CD4-positive, alpha-beta T cell (primary cell): ENCODE measurements around the gene HDAC3. TPM values are rescaled to one million over a fixed set of nuclear protein-coding genes. Genes with fewer than 3 reads are reported as not detected.

Experiments
- ATAC-seq: fragments of 200-7000 bp; cut with Tn5 transposase; one replicate; pipeline ENCODE4 v1.10.0; 2022; ENCODE audit warnings: mild to moderate bottlenecking; ENCODE audit not compliant: poor library complexity
- CTCF ChIA-PET: fragments of 350-600 bp; sonication (Branson Sonifier 250); formaldehyde crosslinking; loops from one replicate; lab custom pipeline; 2021; ENCODE audit warnings: antibody characterized with exemption, inconsistent platforms; lab: Charles Lee
- POLR2A ChIA-PET: fragments of 350-600 bp; sonication (Branson Sonifier 250); formaldehyde crosslinking; loops from one replicate; lab custom pipeline; 2021; ENCODE audit warnings: antibody characterized with exemption, inconsistent platforms; lab: Charles Lee
- DNase-seq, 14 experiments: peaks; one replicate each; pipeline ENCODE4 v3.0.0-alpha.2; 2013 to 2020; ENCODE audit warnings: mixed read lengths in 2 of 14
- H3K27ac ChIP-seq, 2 donors: one replicate each; pipeline versions ENCODE4 v1.5.1 to v1.7.0; 2013; ENCODE audit warnings: low read length in 2 of 2, low read depth in 1 of 2, mild to moderate bottlenecking in 1 of 2
- H3K27me3 ChIP-seq, 2 experiments: 1 replicate in 1 of 2; 2 replicates in 1 of 2; pipeline versions ENCODE4 v1.6.1 to v1.7.0; 2013; ENCODE audit warnings: low read length in 2 of 2, control low read depth in 1 of 2, mild to moderate bottlenecking in 1 of 2, moderate library complexity in 1 of 2; ENCODE audit not compliant: insufficient read depth in 2 of 2, control insufficient read depth in 1 of 2
- H3K36me3 ChIP-seq: one replicate; pipeline ENCODE4 v1.6.1; 2013; ENCODE audit warnings: low read length, control low read depth; ENCODE audit not compliant: insufficient read depth
- H3K4me1 ChIP-seq: one replicate; pipeline ENCODE4 v1.6.1; 2013; ENCODE audit warnings: low read length, control low read depth; ENCODE audit not compliant: insufficient read depth
- H3K4me3 ChIP-seq: one replicate; pipeline ENCODE4 v1.5.1; 2013; ENCODE audit warnings: mild to moderate bottlenecking, low read length, moderate library complexity
- H3K9me3 ChIP-seq, 2 experiments: 1 replicate in 1 of 2; 2 replicates in 1 of 2; pipeline versions ENCODE4 v1.6.1 to v1.7.0; 2013; ENCODE audit warnings: low read length in 2 of 2, mild to moderate bottlenecking in 2 of 2, control low read depth in 1 of 2, moderate library complexity in 1 of 2; ENCODE audit not compliant: control insufficient read depth in 1 of 2, insufficient read depth in 1 of 2
- H3K27ac Mint-ChIP-seq: one replicate; pipeline ENCODE4 v1.8.0; 2020; ENCODE audit warnings: mixed read lengths
- H3K27me3 Mint-ChIP-seq: one replicate; pipeline ENCODE4 v1.8.0; 2021; ENCODE audit warnings: mixed read lengths
- H3K36me3 Mint-ChIP-seq: one replicate; pipeline ENCODE4 v1.8.0; 2021; ENCODE audit warnings: low read depth, mixed read lengths
- H3K4me1 Mint-ChIP-seq: one replicate; pipeline ENCODE4 v1.8.0; 2021; ENCODE audit warnings: low read depth, mixed read lengths
- H3K4me3 Mint-ChIP-seq: one replicate; pipeline ENCODE4 v1.8.0; 2020; ENCODE audit warnings: mild to moderate bottlenecking, mixed read lengths
- H3K9me3 Mint-ChIP-seq: one replicate; pipeline ENCODE4 v1.8.0; 2020; ENCODE audit warnings: mixed read lengths
- intact Hi-C, 2 experiments: fragments of 100-400 bp; cut with DNase I in 1 of 2; cut with micrococcal nuclease in 1 of 2; formaldehyde crosslinking; loops; one replicate each; pipeline versions ENCODE4 v1.15.1 to v1.9.0; 2023 to 2025; cut with DNase I, micrococcal nuclease
- total RNA-seq, 174 experiments: library from RNA in 2 of 174; stranded (reverse) in 2 of 174; gene quantifications; one replicate each; pipeline ENCODE4 v1.2.3 and lab custom pipeline; 2021 to 2026
- TF ChIP-seq, protein P1 (sequence below): fragments of 200-600 bp; IDR thresholded peaks from one replicate; pipeline ENCODE4 v1.8.0; 2022; ENCODE audit warnings: antibody characterized with exemption, mild to moderate bottlenecking

HDAC3 gene
- total RNA-seq, 2 experiments from 2014 or later = 51.1 to 52.7 TPM

DNA sequence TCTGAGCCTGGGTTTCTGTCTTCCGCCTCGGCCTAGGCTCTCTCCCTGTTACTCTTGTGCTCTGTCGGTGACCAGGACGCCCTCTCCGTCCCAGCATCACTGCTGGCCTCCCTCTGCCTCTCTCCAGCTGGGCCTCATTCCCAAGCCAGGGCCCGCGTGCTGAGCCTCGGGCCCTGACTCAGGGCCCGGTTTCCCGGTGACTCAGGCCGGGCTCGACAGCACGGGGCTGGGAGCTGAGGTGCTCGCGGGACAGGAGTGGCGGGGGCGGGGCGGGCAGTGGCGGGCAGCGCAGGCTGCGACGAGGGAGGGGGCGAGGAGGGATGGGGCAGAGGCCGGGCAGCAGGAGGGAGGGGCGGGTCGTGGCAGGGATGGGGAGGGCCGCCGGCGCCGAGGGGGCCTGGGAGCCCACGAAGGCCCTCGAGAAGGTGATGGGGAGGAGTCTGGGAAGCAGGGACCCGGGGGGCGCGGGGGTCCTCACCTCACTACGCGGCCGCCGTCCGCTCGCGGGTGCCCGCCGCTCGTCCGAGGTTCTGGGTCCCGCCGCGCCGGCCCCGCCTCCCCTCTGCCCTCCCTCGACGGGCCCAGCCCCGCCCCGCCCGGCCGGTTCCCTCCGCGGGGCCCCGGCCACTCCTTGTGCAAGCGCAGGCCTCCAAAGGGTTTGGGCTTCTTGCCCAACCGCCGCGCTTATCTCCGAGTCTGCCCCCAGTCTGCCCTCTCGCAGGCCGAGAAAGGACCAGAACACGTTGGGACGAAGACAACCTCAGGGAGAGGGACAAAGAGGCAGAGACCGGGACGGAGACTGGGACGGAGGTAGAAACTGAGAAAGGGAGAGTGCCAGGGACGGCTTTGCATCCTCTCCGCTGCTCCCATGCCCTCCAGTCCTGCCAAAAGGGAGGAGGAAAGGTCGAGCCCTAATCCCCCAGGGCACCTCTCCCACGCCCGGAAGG, 45.3 kb upstream of the HDAC3 start, which contains the start of gene ARAP3:
Gene ARAP3, minus strand, starts transcription at position 536 of the 947 bp plus-strand sequence. CDS start 1,744 bp downstream, outside the sequence.
- Histone ChIP-seq H3K27me3 (no peaks in the 10 kb centered on the region), H3K9me3 (no peaks in the 10 kb centered on the region), H3K4me1 (peaks cover 37% of the 10 kb centered on the region), H3K36me3 (no peaks in the 10 kb centered on the region), H3K27ac (no peak within 1 kb of the TSS), H3K4me3 (peak within 1 kb of the TSS; percentile 51)
- TF ChIP-seq, protein P1, sequence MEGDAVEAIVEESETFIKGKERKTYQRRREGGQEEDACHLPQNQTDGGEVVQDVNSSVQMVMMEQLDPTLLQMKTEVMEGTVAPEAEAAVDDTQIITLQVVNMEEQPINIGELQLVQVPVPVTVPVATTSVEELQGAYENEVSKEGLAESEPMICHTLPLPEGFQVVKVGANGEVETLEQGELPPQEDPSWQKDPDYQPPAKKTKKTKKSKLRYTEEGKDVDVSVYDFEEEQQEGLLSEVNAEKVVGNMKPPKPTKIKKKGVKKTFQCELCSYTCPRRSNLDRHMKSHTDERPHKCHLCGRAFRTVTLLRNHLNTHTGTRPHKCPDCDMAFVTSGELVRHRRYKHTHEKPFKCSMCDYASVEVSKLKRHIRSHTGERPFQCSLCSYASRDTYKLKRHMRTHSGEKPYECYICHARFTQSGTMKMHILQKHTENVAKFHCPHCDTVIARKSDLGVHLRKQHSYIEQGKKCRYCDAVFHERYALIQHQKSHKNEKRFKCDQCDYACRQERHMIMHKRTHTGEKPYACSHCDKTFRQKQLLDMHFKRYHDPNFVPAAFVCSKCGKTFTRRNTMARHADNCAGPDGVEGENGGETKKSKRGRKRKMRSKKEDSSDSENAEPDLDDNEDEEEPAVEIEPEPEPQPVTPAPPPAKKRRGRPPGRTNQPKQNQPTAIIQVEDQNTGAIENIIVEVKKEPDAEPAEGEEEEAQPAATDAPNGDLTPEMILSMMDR = no peak
- Mint-ChIP-seq H3K27ac (no peak within 1 kb of the TSS), H3K27me3 (no peaks in the 10 kb centered on the region), H3K9me3 (no peaks in the 10 kb centered on the region), H3K36me3 (no peaks in the 10 kb centered on the region), H3K4me1 (peaks cover 29% of the 10 kb centered on the region), H3K4me3 (peak within 1 kb of the TSS; percentile 62)
- ChIA-PET POLR2A (interaction anchor here (1.0 to 2.7 kb wide), 9 partner anchors 11 to 287 kb away, joined by 3 to 22 read pairs (median 5); partner anchors contain the start of genes DELE1, FCHSD1, PCDH12 and RNF14), CTCF (interaction anchor here (0.7 to 3.2 kb wide), 5 partner anchors 11 to 312 kb away, joined by 3 to 17 read pairs (median 7); partner anchors contain the start of gene PCDHGB3)
- peak in 10 of 14 experiments; percentile 22 to 66 (median 38) for DNase-seq
- intact Hi-C loops = loop anchor here in 1 of 2 experiments (5.0 kb wide), 1 partner anchor 675 kb away; no protein-coding TSS in a partner anchor
- ATAC-seq = peak; percentile 66

DNA sequence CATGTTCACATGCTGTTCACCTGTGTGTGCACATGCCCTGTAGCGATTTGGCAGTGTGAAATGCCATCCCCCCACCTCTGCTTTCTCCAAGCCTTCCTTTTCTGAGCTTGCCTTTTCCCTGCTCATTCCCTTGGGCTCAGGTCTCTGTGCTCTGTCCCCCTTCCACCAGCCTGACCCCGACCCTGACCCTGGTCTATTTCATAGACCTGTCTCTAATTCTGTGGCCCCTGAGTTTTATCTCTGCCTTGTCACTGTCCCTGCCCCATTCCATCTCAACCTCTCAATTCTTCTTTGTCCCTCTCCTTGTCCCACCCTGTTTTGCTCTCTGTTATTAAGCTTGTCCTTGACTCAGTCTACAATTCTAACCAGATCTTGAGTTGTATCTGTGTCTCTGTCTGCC, 44.6 kb upstream of the HDAC3 start:
- H3K9me3 Mint-ChIP-seq = no peaks in the 10 kb centered on the region
- Histone ChIP-seq H3K36me3 (no peaks in the 10 kb centered on the region), H3K9me3 (no peaks in the 10 kb centered on the region), H3K27me3 (no peaks in the 10 kb centered on the region), H3K4me1 (peaks cover 37% of the 10 kb centered on the region), H3K27ac (no peak overlapping the region), H3K4me3 (peak overlapping the region; percentile 51)
- H3K36me3 Mint-ChIP-seq = no peaks in the 10 kb centered on the region
- H3K4me1 Mint-ChIP-seq = peaks cover 29% of the 10 kb centered on the region
- peak overlapping the region; percentile 58 for H3K4me3 Mint-ChIP-seq
- intact Hi-C loops = loop anchor here in 1 of 2 experiments (5.0 kb wide), 1 partner anchor 676 kb away; no protein-coding TSS in a partner anchor
- ChIA-PET CTCF (interaction anchor here (1.3 to 3.2 kb wide), 2 partner anchors 198 to 280 kb away, joined by 4 to 12 read pairs; no protein-coding TSS in a partner anchor), POLR2A (interaction anchor here (1.0 to 2.7 kb wide), 4 partner anchors 12 to 288 kb away, joined by 3 to 14 read pairs (median 4); partner anchors contain the start of genes FCHSD1 and RNF14)
- TF ChIP-seq, protein P1 = no peak
- no peak overlapping the region for H3K27ac Mint-ChIP-seq
- no peak for DNase-seq
- no peak for ATAC-seq
- H3K27me3 Mint-ChIP-seq = no peaks in the 10 kb centered on the region

DNA sequence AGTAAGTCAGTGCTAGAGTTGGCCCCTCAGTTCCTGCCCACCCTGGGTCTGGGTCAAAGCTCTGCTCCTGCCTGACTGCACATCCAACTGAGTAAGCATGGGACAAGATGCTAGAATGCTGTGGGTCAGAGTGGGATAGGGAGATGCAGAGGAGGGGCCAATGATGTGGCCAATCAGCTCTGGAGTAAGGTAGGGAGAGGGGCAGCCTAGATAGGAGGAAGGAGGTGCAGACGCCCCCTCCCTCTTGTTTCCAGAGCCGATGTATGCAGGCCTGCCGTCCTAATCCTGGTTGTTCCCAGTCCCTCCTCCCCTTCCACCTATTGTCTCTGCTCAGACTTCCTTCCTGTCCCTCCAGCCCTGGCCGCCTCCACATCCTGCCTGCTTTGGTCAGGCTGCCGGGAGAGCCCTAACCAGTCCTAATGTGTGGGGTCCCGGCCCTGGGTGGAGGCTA, 44.1 kb upstream of the HDAC3 start:
- H3K27ac ChIP-seq = no peak overlapping the region
- DNase-seq (peak in 1 of 14 experiments; percentile 10), ATAC-seq (no peak)
- peaks cover 37% of the 10 kb centered on the region for H3K4me1 ChIP-seq
- TF ChIP-seq, protein P1 = no peak
- H3K36me3 ChIP-seq = no peaks in the 10 kb centered on the region
- CTCF ChIA-PET = interaction anchor here (1.3 to 3.2 kb wide), 2 partner anchors 199 to 280 kb away, joined by 4 to 12 read pairs; no protein-coding TSS in a partner anchor
- intact Hi-C loops = loop anchor here in 1 of 2 experiments (5.0 kb wide), 1 partner anchor 677 kb away; no protein-coding TSS in a partner anchor
- Mint-ChIP-seq H3K4me3 (peak overlapping the region; percentile 13), H3K9me3 (no peaks in the 10 kb centered on the region), H3K27ac (no peak overlapping the region), H3K36me3 (no peaks in the 10 kb centered on the region), H3K27me3 (no peaks in the 10 kb centered on the region), H3K4me1 (peaks cover 29% of the 10 kb centered on the region)
- no peak overlapping the region for H3K4me3 ChIP-seq
- H3K9me3 ChIP-seq = no peaks in the 10 kb centered on the region
- POLR2A ChIA-PET = interaction anchor here (1.0 to 1.2 kb wide), 2 partner anchors 21 to 288 kb away, joined by 3 to 4 read pairs; partner anchors contain the start of gene RNF14
- H3K27me3 ChIP-seq = no peaks in the 10 kb centered on the region
